Left lung (tissue), 10 donors: ENCODE measurements around the gene ACACA. TPM values are rescaled to one million over a fixed set of nuclear protein-coding genes. Genes with fewer than 3 reads are reported as not detected.
A peak's percentile ranks its signal among the peaks of the same experiment; 100 is the strongest.

ENCODE experiments used
- ATAC-seq: fragments of 200-7000 bp; cut with Tn5 transposase; one replicate; pipeline ENCODE4 v1.9.1; 2020; ENCODE audit warnings: moderate library complexity
- DNase-seq, 4 donors: peaks; one replicate each; pipeline ENCODE4 v3.0.0-alpha.2; 2013 to 2020
- H3K27ac ChIP-seq, 2 donors: fragments of 200-600 bp; sonication (generic) in 1 of 2; one replicate each; pipeline versions ENCODE4 v1.5.0 to v1.8.0; 2020 to 2021
- H3K27me3 ChIP-seq, 2 donors: fragments of 200-600 bp; sonication (generic) in 1 of 2; one replicate each; pipeline versions ENCODE4 v1.5.0 to v1.8.0; 2020 to 2021
- H3K36me3 ChIP-seq, 2 donors: fragments of 200-600 bp; sonication (generic) in 1 of 2; one replicate each; pipeline versions ENCODE4 v1.5.0 to v1.8.0; 2020 to 2021
- H3K4me1 ChIP-seq, 2 donors: fragments of 200-600 bp; one replicate each; pipeline ENCODE4 v1.8.0; 2021
- H3K4me3 ChIP-seq, 2 donors: fragments of 200-600 bp; sonication (generic) in 1 of 2; one replicate each; pipeline versions ENCODE4 v1.5.0 to v1.8.0; 2020 to 2021; ENCODE audit warnings: mild to moderate bottlenecking in 1 of 2
- H3K9me3 ChIP-seq, 2 donors: fragments of 200-600 bp; sonication (generic) in 1 of 2; one replicate each; pipeline versions ENCODE4 v1.5.0 to v1.8.0; 2020 to 2021
- intact Hi-C, 2 donors: fragments of 100-400 bp; cut with DNase I; formaldehyde crosslinking; loops; one replicate each; pipeline versions ENCODE4 v1.11.2 to v1.14.2; 2022
- polyA plus RNA-seq, 6 donors: library from polyadenylated mRNA; unstranded; fragments of 120-200 nt; gene quantifications; one replicate each; pipeline ENCODE4 v1.2.1, GENCODE V29; 2013; ENCODE audit not compliant: insufficient read length in 6 of 6
- total RNA-seq, 2 donors: library from RNA; stranded (reverse); fragmentation: NEBNext Ultra II Directional; extraction: Animal tissue kit (Norgen Biotek cat#: 25700); gene quantifications; one replicate each; pipeline ENCODE4 v1.2.1, GENCODE V29; 2021
- TF ChIP-seq, protein P1 (sequence below), 2 donors: fragments of 200-600 bp; sonication (generic) in 1 of 2; IDR thresholded peaks; one replicate each; pipeline versions ENCODE4 v1.5.0 to v1.8.0; 2021; ENCODE audit warnings: antibody characterized with exemption in 2 of 2
- donor health status: DM: no; HTN: yes; CAD: no.
- donor health status: DM: no; HTN: no; CAD: no.

ACACA gene
- total and polyA plus RNA-seq, 8 donors: 43.6 to 128 (median 53.3) TPM

GRCh38 chr17:37094391-37094790 lies 312.2 kb downstream of the ACACA start:
- TF ChIP-seq, protein P1, sequence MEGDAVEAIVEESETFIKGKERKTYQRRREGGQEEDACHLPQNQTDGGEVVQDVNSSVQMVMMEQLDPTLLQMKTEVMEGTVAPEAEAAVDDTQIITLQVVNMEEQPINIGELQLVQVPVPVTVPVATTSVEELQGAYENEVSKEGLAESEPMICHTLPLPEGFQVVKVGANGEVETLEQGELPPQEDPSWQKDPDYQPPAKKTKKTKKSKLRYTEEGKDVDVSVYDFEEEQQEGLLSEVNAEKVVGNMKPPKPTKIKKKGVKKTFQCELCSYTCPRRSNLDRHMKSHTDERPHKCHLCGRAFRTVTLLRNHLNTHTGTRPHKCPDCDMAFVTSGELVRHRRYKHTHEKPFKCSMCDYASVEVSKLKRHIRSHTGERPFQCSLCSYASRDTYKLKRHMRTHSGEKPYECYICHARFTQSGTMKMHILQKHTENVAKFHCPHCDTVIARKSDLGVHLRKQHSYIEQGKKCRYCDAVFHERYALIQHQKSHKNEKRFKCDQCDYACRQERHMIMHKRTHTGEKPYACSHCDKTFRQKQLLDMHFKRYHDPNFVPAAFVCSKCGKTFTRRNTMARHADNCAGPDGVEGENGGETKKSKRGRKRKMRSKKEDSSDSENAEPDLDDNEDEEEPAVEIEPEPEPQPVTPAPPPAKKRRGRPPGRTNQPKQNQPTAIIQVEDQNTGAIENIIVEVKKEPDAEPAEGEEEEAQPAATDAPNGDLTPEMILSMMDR (IDR thresholded peaks at IDR 0.05): no peak

GRCh38 chr17:37092701-37093100 lies 313.9 kb downstream of the ACACA start:
- H3K27ac ChIP-seq: no peak overlapping the region
- no peak for DNase-seq
- H3K36me3 ChIP-seq: peaks cover 0 to 84% of the 10 kb centered on the region in 2 donors
- intact Hi-C loops: no loop called here
- no peaks in the 10 kb centered on the region for H3K9me3 ChIP-seq
- no peaks in the 10 kb centered on the region for H3K27me3 ChIP-seq
- no peak overlapping the region for H3K4me3 ChIP-seq
- TF ChIP-seq, protein P1 (IDR thresholded peaks at IDR 0.05): no peak
- H3K4me1 ChIP-seq: peaks cover 0 to 23% of the 10 kb centered on the region in 2 donors
- no peak for ATAC-seq

More at GRCh38 chr17:37094391-37094790, 312.2 kb downstream of the ACACA start:
- intact Hi-C loops: no loop called here
- peaks cover 0 to 14% of the 10 kb centered on the region in 2 donors for H3K4me1 ChIP-seq
- DNase-seq (no peak), ATAC-seq (no peak)
- H3K4me3 ChIP-seq: no peak overlapping the region
- no peaks in the 10 kb centered on the region for H3K27me3 ChIP-seq
- peaks cover 0 to 70% of the 10 kb centered on the region in 2 donors for H3K36me3 ChIP-seq
- no peak overlapping the region for H3K27ac ChIP-seq
- no peaks in the 10 kb centered on the region for H3K9me3 ChIP-seq

- Histone ChIP-seq H3K9me3 (no peaks in the 10 kb centered on the region), H3K36me3 (peaks cover 0 to 84% of the 10 kb centered on the region in 2 donors), H3K27me3 (no peaks in the 10 kb centered on the region), H3K27ac (no peak overlapping the region), H3K4me1 (peaks cover 0 to 23% of the 10 kb centered on the region in 2 donors), H3K4me3 (no peak overlapping the region)
- DNase-seq: no peak
- intact Hi-C loops: no loop called here
- peak; percentile 31 for ATAC-seq
- TF ChIP-seq, protein P1 (IDR thresholded peaks at IDR 0.05): no peak
Measured at GRCh38 chr17:37092071-37092470, 314.6 kb downstream of the ACACA start.

- ATAC-seq (no peak), DNase-seq (no peak)
- peaks cover 0 to 23% of the 10 kb centered on the region in 2 donors for H3K4me1 ChIP-seq
- peaks cover 0 to 84% of the 10 kb centered on the region in 2 donors for H3K36me3 ChIP-seq
- TF ChIP-seq, protein P1 (IDR thresholded peaks at IDR 0.05): no peak
- intact Hi-C loops: no loop called here
- no peaks in the 10 kb centered on the region for H3K27me3 ChIP-seq
- H3K27ac ChIP-seq: peak overlapping the region in 1 of 2 donors; percentile 39
- H3K9me3 ChIP-seq: no peaks in the 10 kb centered on the region
- H3K4me3 ChIP-seq: no peak overlapping the region
Measured at GRCh38 chr17:37090941-37091340, 315.7 kb downstream of the ACACA start.

GRCh38 chr17:37089956-37090355 lies 316.7 kb downstream of the ACACA start:
- Histone ChIP-seq H3K9me3 (no peaks in the 10 kb centered on the region), H3K36me3 (peaks cover 0 to 84% of the 10 kb centered on the region in 2 donors), H3K4me3 (no peak overlapping the region), H3K27ac (peak overlapping the region in 1 of 2 donors; percentile 39), H3K4me1 (peaks cover 0 to 23% of the 10 kb centered on the region in 2 donors), H3K27me3 (no peaks in the 10 kb centered on the region)
- DNase-seq (no peak), ATAC-seq (peak; percentile 19)
- intact Hi-C loops: no loop called here
- TF ChIP-seq, protein P1 (IDR thresholded peaks at IDR 0.05): no peak
